RWPE2 (cell line): ENCODE data around the gene FAM89A.

ENCODE experiments used
- ATAC-seq: fragments of 200-7000 bp; cut with Tn5 transposase; 3 replicates; pipeline ENCODE4 v1.9.1; 2021; ENCODE audit warnings: low read depth
- DNase-seq: peaks from one replicate; pipeline ENCODE4 v3.0.0-alpha.2; 2020; ENCODE audit warnings: low spot score
- H3K27ac ChIP-seq: fragments of 450-650 bp; 2 replicates; pipeline ENCODE4 v1.5.1; 2017; ENCODE audit warnings: mild to moderate bottlenecking; ENCODE audit not compliant: poor library complexity, severe bottlenecking
- H3K27me3 ChIP-seq: fragments of 250-450 bp; sonication (Bioruptor Pico); 2 replicates; pipeline ENCODE4 v1.5.1; 2021; ENCODE audit warnings: mild to moderate bottlenecking, moderate library complexity; ENCODE audit not compliant: insufficient read depth, poor library complexity, severe bottlenecking
- H3K36me3 ChIP-seq: fragments of 250-450 bp; sonication (Bioruptor Pico); 2 replicates; pipeline ENCODE4 v1.5.1; 2020; ENCODE audit warnings: low read depth, mild to moderate bottlenecking, moderate library complexity
- H3K4me1 ChIP-seq: fragments of 250-450 bp; sonication (Bioruptor Pico); 2 replicates; pipeline ENCODE4 v1.5.1; 2021; ENCODE audit warnings: mild to moderate bottlenecking, moderate library complexity; ENCODE audit not compliant: insufficient read depth, poor library complexity, severe bottlenecking
- H3K4me3 ChIP-seq: fragments of 250-450 bp; sonication (Bioruptor Pico); 2 replicates; pipeline ENCODE4 v1.5.1; 2021; ENCODE audit warnings: mild to moderate bottlenecking, moderate library complexity; ENCODE audit not compliant: severe bottlenecking
- H3K9me3 ChIP-seq: fragments of 250-450 bp; sonication (Bioruptor Pico); 2 replicates; pipeline ENCODE4 v1.5.1; 2021; ENCODE audit warnings: mild to moderate bottlenecking, moderate library complexity; ENCODE audit not compliant: severe bottlenecking
- TF ChIP-seq, protein P1 (sequence below): fragments of 450-650 bp; IDR thresholded peaks from one replicate; pipeline ENCODE4 v1.5.1; 2017; ENCODE audit warnings: mild to moderate bottlenecking, moderate library complexity; ENCODE audit not compliant: poor library complexity, severe bottlenecking

FAM89A gene

DNA sequence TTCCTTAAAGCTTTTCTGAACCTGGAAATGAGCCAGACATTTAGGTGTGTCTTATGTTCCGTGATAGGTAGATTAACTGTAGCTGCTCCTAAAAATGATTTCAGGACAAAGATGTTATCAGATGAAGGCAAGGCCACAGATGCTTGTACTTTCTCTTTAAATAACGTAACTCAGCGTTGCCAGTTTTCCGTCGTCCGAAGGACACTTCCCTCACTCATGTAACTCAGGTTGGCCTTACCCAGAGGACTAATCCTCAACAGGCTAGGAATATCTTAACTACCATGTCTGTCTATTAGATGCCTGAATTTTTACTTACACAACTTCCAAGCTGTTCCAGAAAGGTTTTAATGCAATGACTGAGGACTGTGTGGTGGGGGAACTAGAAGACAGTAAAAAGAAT, 35.4 kb upstream of the FAM89A start:
- Histone ChIP-seq H3K4me1 (no peaks in the 10 kb centered on the region), H3K36me3 (no peaks in the 10 kb centered on the region), H3K4me3 (no peak overlapping the region), H3K27me3 (no peaks in the 10 kb centered on the region), H3K9me3 (no peaks in the 10 kb centered on the region), H3K27ac (no peak overlapping the region)
- TF ChIP-seq, protein P1, sequence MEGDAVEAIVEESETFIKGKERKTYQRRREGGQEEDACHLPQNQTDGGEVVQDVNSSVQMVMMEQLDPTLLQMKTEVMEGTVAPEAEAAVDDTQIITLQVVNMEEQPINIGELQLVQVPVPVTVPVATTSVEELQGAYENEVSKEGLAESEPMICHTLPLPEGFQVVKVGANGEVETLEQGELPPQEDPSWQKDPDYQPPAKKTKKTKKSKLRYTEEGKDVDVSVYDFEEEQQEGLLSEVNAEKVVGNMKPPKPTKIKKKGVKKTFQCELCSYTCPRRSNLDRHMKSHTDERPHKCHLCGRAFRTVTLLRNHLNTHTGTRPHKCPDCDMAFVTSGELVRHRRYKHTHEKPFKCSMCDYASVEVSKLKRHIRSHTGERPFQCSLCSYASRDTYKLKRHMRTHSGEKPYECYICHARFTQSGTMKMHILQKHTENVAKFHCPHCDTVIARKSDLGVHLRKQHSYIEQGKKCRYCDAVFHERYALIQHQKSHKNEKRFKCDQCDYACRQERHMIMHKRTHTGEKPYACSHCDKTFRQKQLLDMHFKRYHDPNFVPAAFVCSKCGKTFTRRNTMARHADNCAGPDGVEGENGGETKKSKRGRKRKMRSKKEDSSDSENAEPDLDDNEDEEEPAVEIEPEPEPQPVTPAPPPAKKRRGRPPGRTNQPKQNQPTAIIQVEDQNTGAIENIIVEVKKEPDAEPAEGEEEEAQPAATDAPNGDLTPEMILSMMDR = no peak
- DNase-seq = no peak
- no peak for ATAC-seq

DNA sequence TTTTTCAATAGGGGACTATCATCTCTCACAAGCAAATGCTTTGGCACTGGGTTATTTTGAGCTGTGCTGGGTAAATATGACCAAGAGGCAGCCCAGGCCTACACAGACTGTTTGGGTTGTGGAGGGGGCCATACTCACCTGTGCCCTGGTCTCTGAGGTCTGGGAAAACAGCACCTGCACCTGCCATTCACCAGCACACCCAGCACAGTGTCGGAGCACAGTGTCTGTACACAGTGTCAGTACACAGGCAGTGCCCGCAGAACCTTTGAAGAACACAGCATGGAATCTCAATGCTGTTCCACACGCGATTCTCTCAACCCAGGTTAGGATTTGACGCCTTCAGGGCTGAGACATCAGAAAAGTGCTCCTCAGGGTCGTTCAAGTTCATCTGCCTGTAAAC, 35.0 kb upstream of the FAM89A start:
- no peaks in the 10 kb centered on the region for H3K9me3 ChIP-seq
- H3K4me3 ChIP-seq = no peak overlapping the region

DNA sequence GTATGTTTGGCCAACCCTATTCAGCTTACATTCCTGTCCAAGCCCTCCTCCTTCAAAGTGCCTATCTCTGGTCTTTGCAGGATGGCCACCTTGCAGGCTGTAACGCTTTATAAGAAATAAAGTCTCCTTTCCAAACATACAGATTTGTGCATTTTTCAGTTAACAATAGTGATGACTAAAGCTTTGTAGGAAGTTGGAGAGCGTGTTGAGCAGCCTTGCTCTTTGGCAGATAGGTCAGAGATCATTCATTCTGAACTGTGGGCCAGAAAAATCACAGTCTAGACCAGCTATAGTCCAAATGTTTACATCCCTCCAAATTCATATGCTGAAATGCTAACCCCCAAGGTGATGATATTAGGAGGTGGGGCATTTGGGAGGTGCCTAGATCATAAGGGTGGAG, 34.0 kb upstream of the FAM89A start:
- no peaks in the 10 kb centered on the region for H3K27me3 ChIP-seq
- ATAC-seq (no peak), DNase-seq (no peak)
- H3K36me3 ChIP-seq = no peaks in the 10 kb centered on the region
- no peak overlapping the region for H3K4me3 ChIP-seq
- H3K27ac ChIP-seq = no peak overlapping the region
- no peaks in the 10 kb centered on the region for H3K4me1 ChIP-seq
- TF ChIP-seq, protein P1 = no peak
- H3K9me3 ChIP-seq = no peaks in the 10 kb centered on the region

More for the DNA sequence above, 35.0 kb upstream of the FAM89A start:
- ATAC-seq = no peak
- Histone ChIP-seq H3K27me3 (no peaks in the 10 kb centered on the region), H3K27ac (no peak overlapping the region), H3K4me1 (no peaks in the 10 kb centered on the region), H3K36me3 (no peaks in the 10 kb centered on the region)
- no peak for DNase-seq
- TF ChIP-seq, protein P1 = no peak

DNA sequence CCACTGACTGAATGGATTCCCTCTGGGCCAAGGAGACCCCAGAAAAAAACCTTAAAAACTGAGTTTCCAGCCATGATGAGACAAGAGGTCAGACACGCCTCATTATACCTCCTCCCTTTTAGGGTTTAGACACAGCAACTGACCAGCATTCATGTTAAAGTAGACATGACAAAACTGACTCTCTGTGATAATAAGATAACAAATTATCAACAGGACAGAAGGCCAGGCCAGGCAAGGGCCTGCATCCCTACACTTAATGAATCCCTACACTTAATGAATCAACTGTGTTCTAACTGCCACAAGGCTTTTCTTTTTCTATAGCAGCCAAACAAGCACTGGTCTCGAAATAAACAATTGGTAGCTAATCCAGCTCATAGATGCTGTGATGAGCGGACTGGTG, 33.3 kb upstream of the FAM89A start:
- H3K27me3 ChIP-seq = no peaks in the 10 kb centered on the region
- no peak for DNase-seq
- TF ChIP-seq, protein P1 = no peak
- no peak overlapping the region for H3K4me3 ChIP-seq
- no peaks in the 10 kb centered on the region for H3K9me3 ChIP-seq
- H3K27ac ChIP-seq = no peak overlapping the region
- no peaks in the 10 kb centered on the region for H3K36me3 ChIP-seq
- no peaks in the 10 kb centered on the region for H3K4me1 ChIP-seq
- no peak for ATAC-seq

DNA sequence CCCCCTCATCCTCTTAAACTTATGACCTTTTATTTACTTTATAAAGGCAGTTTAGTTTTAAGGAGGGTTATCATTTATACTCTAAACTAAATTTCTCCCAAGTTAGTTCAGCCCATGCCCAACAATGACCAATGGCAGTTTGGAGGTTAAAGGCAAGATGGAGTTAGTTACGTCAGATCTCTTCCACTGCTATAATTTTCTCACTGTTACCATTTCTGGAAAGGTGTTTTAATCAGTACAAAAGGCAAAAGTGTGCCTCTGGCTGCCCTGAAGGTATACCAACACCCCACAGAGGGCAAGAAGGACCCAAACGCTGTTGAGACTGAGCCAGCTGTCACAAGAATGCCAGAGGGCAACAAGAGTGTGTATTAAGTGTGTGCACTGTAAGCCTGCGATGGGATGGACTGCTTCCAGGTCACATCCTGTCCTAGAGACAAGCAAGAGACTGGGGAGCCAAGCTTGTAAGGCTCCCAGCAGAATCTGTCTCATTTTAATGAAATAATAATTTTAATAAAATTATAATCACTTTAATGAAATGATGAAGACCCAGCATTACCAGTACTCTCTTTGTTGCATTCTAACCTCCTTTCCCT, 32.5 kb upstream of the FAM89A start:
- DNase-seq = no peak
- H3K27ac ChIP-seq = no peak overlapping the region
- H3K9me3 ChIP-seq = no peaks in the 10 kb centered on the region
- ATAC-seq = no peak
- TF ChIP-seq, protein P1 = no peak
- no peaks in the 10 kb centered on the region for H3K27me3 ChIP-seq
- H3K36me3 ChIP-seq = no peaks in the 10 kb centered on the region
- no peak overlapping the region for H3K4me3 ChIP-seq
- no peaks in the 10 kb centered on the region for H3K4me1 ChIP-seq
